Activated CD4-positive, alpha-beta T cell treated with anti-CD3 and anti-CD28 coated beads, Interleukin-2, Interleukin-6, amounts not matched to agents 100 ng/mL and 50 ng/mL, durations not matched to agents 16 hours and 8 hours (primary cell): ENCODE data around the gene C4orf50.

Experiments
- DNase-seq: peaks from one replicate; pipeline ENCODE4 v3.0.0-alpha.2; 2020

Gene C4orf50

GRCh38 chr4:6018331-6018730 is at the start of gene C4orf50:
Gene C4orf50 (minus strand): TSS chr4:6018431.
- no peak for DNase-seq

GRCh38 chr4:6065934-6066590 is 47.8 kb upstream of the C4orf50 start:
- no peak for DNase-seq

GRCh38 chr4:6065166-6065565 is 46.9 kb upstream of the C4orf50 start:
- no peak for DNase-seq

- DNase-seq = no peak
Observed at GRCh38 chr4:6064383-6064782, 46.2 kb upstream of the C4orf50 start.

- DNase-seq = no peak
Observed at GRCh38 chr4:6063684-6064083, 45.5 kb upstream of the C4orf50 start.

- DNase-seq = no peak
Observed at GRCh38 chr4:6062133-6062532, 43.9 kb upstream of the C4orf50 start.

GRCh38 chr4:6059375-6059805 is 41.2 kb upstream of the C4orf50 start:
- no peak for DNase-seq

GRCh38 chr4:6058531-6059374 is 40.5 kb upstream of the C4orf50 start:
- DNase-seq = no peak

GRCh38 chr4:6056976-6057766 is 38.9 kb upstream of the C4orf50 start:
- no peak for DNase-seq

GRCh38 chr4:6055436-6055835 is 37.2 kb upstream of the C4orf50 start:
- no peak for DNase-seq

- no peak for DNase-seq
Observed at GRCh38 chr4:6055030-6055429, 36.8 kb upstream of the C4orf50 start.

- no peak for DNase-seq
Observed at GRCh38 chr4:6054162-6054922, 36.1 kb upstream of the C4orf50 start.

- no peak for DNase-seq
Observed at GRCh38 chr4:6052679-6053078, 34.4 kb upstream of the C4orf50 start.

- DNase-seq = no peak
Observed at GRCh38 chr4:6050551-6050950, 32.3 kb upstream of the C4orf50 start.

- no peak for DNase-seq
Observed at GRCh38 chr4:6049985-6050384, 31.8 kb upstream of the C4orf50 start.

GRCh38 chr4:6049278-6049677 is 31.0 kb upstream of the C4orf50 start:
- no peak for DNase-seq

- peak; percentile 8 for DNase-seq
Observed at GRCh38 chr4:6048537-6048936, 30.3 kb upstream of the C4orf50 start.

GRCh38 chr4:6047130-6047673 is 29.0 kb upstream of the C4orf50 start:
- peak; percentile 12 for DNase-seq

GRCh38 chr4:6046526-6047129 is 28.4 kb upstream of the C4orf50 start:
- no peak for DNase-seq

- peak; percentile 7 for DNase-seq
Observed at GRCh38 chr4:6044805-6045204, 26.6 kb upstream of the C4orf50 start.

- peak; percentile 8 for DNase-seq
Observed at GRCh38 chr4:6044276-6044675, 26.0 kb upstream of the C4orf50 start.

GRCh38 chr4:6043843-6044242 is 25.6 kb upstream of the C4orf50 start:
- DNase-seq = no peak
